Adrenal gland (tissue), 12 donors: ENCODE measurements around the gene VRK1. TPM values are rescaled to one million over a fixed set of nuclear protein-coding genes. Genes with fewer than 3 reads are reported as not detected.

Source experiments
- DNase-seq, 7 donors: peaks; one replicate each; pipeline ENCODE4 v3.0.0-alpha.2; 2019 to 2020
- H3K27ac ChIP-seq, 5 donors: fragments of 200-600 bp; sonication (generic) in 4 of 5; 1 replicate in 3 of 5; 2 replicates in 2 of 5; pipeline versions ENCODE4 v1.5.1 to v1.8.0; 2016 to 2020; ENCODE audit warnings: mild to moderate bottlenecking in 1 of 5
- H3K27me3 ChIP-seq: fragments of 200-600 bp; 2 replicates; pipeline ENCODE4 v1.8.0; 2021
- H3K36me3 ChIP-seq, 2 donors: fragments of 200-600 bp; replicated peaks in 1 of 2; 1 replicate in 1 of 2; 2 replicates in 1 of 2; pipeline versions ENCODE4 v1.5.1 to v1.8.0; 2018 to 2022
- H3K4me1 ChIP-seq, 2 donors: fragments of 200-600 bp; replicated peaks in 1 of 2; 1 replicate in 1 of 2; 2 replicates in 1 of 2; pipeline versions ENCODE4 v1.5.1 to v1.8.0; 2018 to 2021
- H3K4me3 ChIP-seq, 4 donors: fragments of 200-600 bp; sonication (generic) in 3 of 4; one replicate each; pipeline ENCODE4 v1.5.1; 2016 to 2018
- H3K9me3 ChIP-seq, 3 donors: fragments of 200-600 bp; sonication (generic) in 1 of 3; replicated peaks in 1 of 3; 1 replicate in 2 of 3; 2 replicates in 1 of 3; pipeline versions ENCODE4 v1.5.1 to v1.8.0; 2016 to 2021
- CTCF ChIP-seq, 6 experiments: fragments of 450-650 bp in 4 of 6; fragments of 200-600 bp in 2 of 6; sonication (generic) in 1 of 6; IDR thresholded peaks; 1 replicate in 5 of 6; 2 replicates in 1 of 6; pipeline versions ENCODE4 v1.5.1 to v1.8.0; 2016 to 2021; ENCODE audit warnings: antibody characterized with exemption in 6 of 6, mild to moderate bottlenecking in 2 of 6, moderate library complexity in 1 of 6
- POLR2A ChIP-seq, 2 donors: fragments of 450-650 bp; IDR thresholded peaks; one replicate each; pipeline ENCODE4 v1.6.1; 2017; ENCODE audit warnings: antibody characterized with exemption in 2 of 2, mild to moderate bottlenecking in 2 of 2, moderate library complexity in 1 of 2
- WGBS, 4 donors: extraction: QIAGEN DNeasy Blood & Tissue Kit in 2 of 4; methylation state at CpG; one replicate each; pipeline versions ENCODE4 v1.1.5 to v1.1.7; 2013 to 2017; 5-methylcytosine and 5-hydroxymethylcytosine counted together
- intact Hi-C, 2 donors: fragments of 100-400 bp; cut with DNase I; formaldehyde crosslinking; loops; one replicate each; pipeline versions ENCODE4 v1.14.1 to v1.15.0; 2022 to 2023
- polyA plus RNA-seq, 3 donors: library from polyadenylated mRNA; stranded (reverse); fragments of 200-250 nt in 2 of 3; fragments of 350-450 nt in 1 of 3; fragmentation: Illumina TruSeq in 1 of 3; extraction: RNeasy Lipid Tissue Mini Kit (QIAGEN cat#74804) in 1 of 3; gene quantifications; one replicate each; pipeline ENCODE4 v1.2.3, GENCODE V29; 2013 to 2014
- total RNA-seq, 9 donors: library from RNA; depleted of rRNA in 4 of 9; stranded (reverse); fragments of >200 nt in 4 of 9; fragments of 120-200 nt in 1 of 9; fragmentation: NEBNext Ultra II Directional in 1 of 9; extraction: Animal tissue kit (Norgen Biotek cat#: 25700) in 1 of 9; gene quantifications; one replicate each; pipeline versions ENCODE4 v1.1.0 to v1.2.4, GENCODE V29; 2013 to 2023
- donor health status: healthy with polysubstance abuse.
- donor health status: Bipolar disorder and iron deficiency.
- donor health status: DM: yes; HTN: yes; CAD: no.
- donor health status: DM: no; HTN: no; CAD: no.
- donor health status: DM: no; HTN: no; CAD: no.
- donor health status: DM: yes; HTN: yes; CAD: no.

Gene VRK1
- total and polyA plus RNA-seq, 12 donors: 2.9 to 25.5 (median 7.0) TPM

GRCh38 chr14:96780500-96780899, 16.7 kb upstream of the VRK1 start:
- TF ChIP-seq CTCF (IDR thresholded peaks at IDR 0.05) (no peak), POLR2A (IDR thresholded peaks at IDR 0.05) (no peak)
- DNase-seq: no peak
- Histone ChIP-seq H3K27me3 (no peaks in the 10 kb centered on the region), H3K9me3 (no peaks in the 10 kb centered on the region), H3K27ac (no peak overlapping the region), H3K36me3 (no peaks in the 10 kb centered on the region), H3K4me1 (no peaks in the 10 kb centered on the region), H3K4me3 (no peak overlapping the region)
- intact Hi-C loops: no loop called here
- WGBS, 4 donors: 63 to 88% (median 83%) methylated on average over 3 of the region's 3 CpGs

DNA sequence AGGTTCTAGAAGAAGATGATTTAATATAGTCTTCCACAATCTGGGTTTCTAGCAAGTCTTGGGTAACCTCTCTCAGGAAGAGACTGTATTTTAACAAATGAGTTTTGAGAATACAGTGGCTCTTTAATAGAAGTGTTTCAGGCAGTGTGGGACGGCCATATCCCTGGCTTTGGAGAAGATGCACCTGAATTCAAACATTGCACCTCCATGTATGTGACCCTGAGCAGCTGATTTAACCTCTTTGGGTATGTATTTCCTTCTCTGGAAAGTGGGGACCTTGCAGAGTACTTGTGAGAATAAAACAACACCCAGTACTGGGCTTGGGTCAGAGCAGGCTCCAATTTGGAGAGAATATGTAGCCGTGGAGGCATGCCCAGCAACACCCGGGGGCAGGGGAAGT, 15.8 kb upstream of the VRK1 start:
- TF ChIP-seq CTCF (IDR thresholded peaks at IDR 0.05) (no peak), POLR2A (IDR thresholded peaks at IDR 0.05) (no peak)
- Histone ChIP-seq H3K27me3 (no peaks in the 10 kb centered on the region), H3K9me3 (no peaks in the 10 kb centered on the region), H3K4me3 (no peak overlapping the region), H3K27ac (no peak overlapping the region), H3K36me3 (no peaks in the 10 kb centered on the region), H3K4me1 (no peaks in the 10 kb centered on the region)
- intact Hi-C loops: no loop called here
- WGBS, 4 donors: 74 to 84% (median 79%) methylated on average over 3 of the region's 3 CpGs
- no peak for DNase-seq

GRCh38 chr14:96782436-96782835, 14.7 kb upstream of the VRK1 start:
- Histone ChIP-seq H3K27ac (no peak overlapping the region), H3K36me3 (no peaks in the 10 kb centered on the region), H3K4me1 (no peaks in the 10 kb centered on the region), H3K4me3 (no peak overlapping the region), H3K27me3 (no peaks in the 10 kb centered on the region), H3K9me3 (no peaks in the 10 kb centered on the region)
- DNase-seq: no peak
- intact Hi-C loops: no loop called here
- TF ChIP-seq CTCF (IDR thresholded peaks at IDR 0.05): no peak
- TF ChIP-seq POLR2A (IDR thresholded peaks at IDR 0.05): no peak
- 80 to 87% (median 86%) methylated on average over 7 to 8 of the region's 8 CpGs for WGBS, 4 donors

GRCh38 chr14:96783043-96783914, 13.9 kb upstream of the VRK1 start:
- no peaks in the 10 kb centered on the region for H3K36me3 ChIP-seq
- no peaks in the 10 kb centered on the region for H3K27me3 ChIP-seq
- no peak overlapping the region for H3K4me3 ChIP-seq
- intact Hi-C loops: no loop called here
- H3K4me1 ChIP-seq: no peaks in the 10 kb centered on the region
- no peaks in the 10 kb centered on the region for H3K9me3 ChIP-seq
- H3K27ac ChIP-seq: no peak overlapping the region
- WGBS, 4 donors: 67 to 79% (median 69%) methylated on average over 10 of the region's 10 CpGs
- DNase-seq: no peak
- no peak for TF ChIP-seq POLR2A (IDR thresholded peaks at IDR 0.05)
- no peak for TF ChIP-seq CTCF (IDR thresholded peaks at IDR 0.05)
